ENCODE results near the gene DMRTA1.
"Not testable (repeated sequence)": the region's sequence is repeated elsewhere in the genome, so short reads cannot be mapped to it uniquely, and the experiment has no call there.

DMRTA1 gene, protein sequence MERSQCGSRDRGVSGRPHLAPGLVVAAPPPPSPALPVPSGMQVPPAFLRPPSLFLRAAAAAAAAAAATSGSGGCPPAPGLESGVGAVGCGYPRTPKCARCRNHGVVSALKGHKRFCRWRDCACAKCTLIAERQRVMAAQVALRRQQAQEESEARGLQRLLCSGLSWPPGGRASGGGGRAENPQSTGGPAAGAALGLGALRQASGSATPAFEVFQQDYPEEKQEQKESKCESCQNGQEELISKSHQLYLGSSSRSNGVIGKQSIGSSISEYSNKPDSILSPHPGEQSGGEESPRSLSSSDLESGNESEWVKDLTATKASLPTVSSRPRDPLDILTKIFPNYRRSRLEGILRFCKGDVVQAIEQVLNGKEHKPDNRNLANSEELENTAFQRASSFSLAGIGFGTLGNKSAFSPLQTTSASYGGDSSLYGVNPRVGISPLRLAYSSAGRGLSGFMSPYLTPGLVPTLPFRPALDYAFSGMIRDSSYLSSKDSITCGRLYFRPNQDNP

GRCh38 chr9:22446589-22446949 is at the start of gene DMRTA1:
Gene DMRTA1 (plus strand): TSS chr9:22446824. CDS start chr9:22447066, 242 bp downstream.
- DNase-seq (ENCODE audit: low read depth), result no peak

- DNase-seq (ENCODE audit: low read depth), result no peak
Measured at GRCh38 chr9:22401671-22402070, 45.0 kb upstream of the DMRTA1 start.

DNA sequence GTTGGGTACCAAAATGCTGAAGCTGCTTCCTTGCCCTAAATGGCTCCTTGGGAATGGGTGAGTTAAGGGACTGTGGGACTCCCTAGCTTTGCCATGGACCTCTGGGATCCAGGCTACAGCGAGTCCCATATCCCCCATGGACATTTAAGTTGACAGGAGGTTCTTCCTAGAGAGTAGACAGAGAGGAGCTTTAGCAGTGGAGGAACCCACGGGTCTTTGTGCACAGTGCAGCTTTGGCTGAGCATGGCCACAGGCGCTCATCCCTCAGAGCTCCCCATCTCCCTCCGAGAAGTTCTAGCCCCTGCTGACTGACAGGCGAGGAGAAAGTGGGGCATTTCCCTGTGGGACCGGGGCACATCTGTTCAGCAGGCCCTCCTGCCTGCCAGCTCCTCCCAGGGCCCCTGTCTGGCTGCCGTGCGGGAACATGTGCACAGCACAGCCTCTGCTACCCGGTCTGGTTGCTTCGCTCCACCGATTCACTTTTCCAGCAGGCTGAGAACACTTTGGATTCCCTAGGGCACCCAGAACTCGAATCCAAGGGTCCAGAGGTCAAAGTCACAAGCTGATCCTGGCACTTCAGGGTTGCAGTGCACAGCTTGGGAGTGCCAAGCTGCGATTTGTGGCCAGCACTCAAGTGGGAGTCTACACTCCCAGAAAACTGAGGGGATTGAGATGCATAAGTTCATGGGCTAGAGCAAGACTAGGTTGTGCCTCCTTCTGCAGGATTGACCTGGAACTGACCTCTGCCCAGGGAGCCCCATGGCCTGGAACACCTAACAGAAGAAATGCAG is 40.6 kb upstream of the DMRTA1 start:
- no peak for DNase-seq (ENCODE audit: low read depth)

GRCh38 chr9:22413884-22414283 is 32.7 kb upstream of the DMRTA1 start:
- DNase-seq (ENCODE audit: low read depth), result no peak

GRCh38 chr9:22415941-22416691 is 30.5 kb upstream of the DMRTA1 start:
- no peak for DNase-seq (ENCODE audit: low read depth)

- no peak for DNase-seq (ENCODE audit: low read depth)
Measured at GRCh38 chr9:22416692-22417060, 29.9 kb upstream of the DMRTA1 start.

GRCh38 chr9:22423566-22423965 is 23.1 kb upstream of the DMRTA1 start:
- no peak for DNase-seq (ENCODE audit: low read depth)

DNA sequence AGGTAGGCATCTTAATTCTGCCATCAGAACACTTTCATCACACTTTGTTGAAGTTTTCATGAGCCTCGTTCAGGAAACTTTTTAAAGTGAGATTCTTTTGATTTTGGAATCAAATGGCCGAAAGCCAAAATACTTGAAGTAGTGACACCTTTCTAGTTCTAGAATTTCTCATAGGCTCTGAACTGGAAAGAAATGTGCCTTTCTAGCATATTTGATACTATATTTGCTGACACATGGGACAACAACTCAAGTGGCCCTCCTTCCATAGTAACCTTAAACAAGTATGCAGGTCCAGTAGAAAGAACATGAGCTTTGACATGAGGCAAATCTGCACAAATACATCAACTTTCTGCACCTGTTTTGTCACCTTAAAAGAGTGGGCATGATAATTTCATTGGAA is 22.0 kb upstream of the DMRTA1 start:
- DNase-seq (ENCODE audit: low read depth), result no peak

- DNase-seq (ENCODE audit: low read depth), result no peak
Measured at GRCh38 chr9:22425551-22425950, 21.1 kb upstream of the DMRTA1 start.

DNA sequence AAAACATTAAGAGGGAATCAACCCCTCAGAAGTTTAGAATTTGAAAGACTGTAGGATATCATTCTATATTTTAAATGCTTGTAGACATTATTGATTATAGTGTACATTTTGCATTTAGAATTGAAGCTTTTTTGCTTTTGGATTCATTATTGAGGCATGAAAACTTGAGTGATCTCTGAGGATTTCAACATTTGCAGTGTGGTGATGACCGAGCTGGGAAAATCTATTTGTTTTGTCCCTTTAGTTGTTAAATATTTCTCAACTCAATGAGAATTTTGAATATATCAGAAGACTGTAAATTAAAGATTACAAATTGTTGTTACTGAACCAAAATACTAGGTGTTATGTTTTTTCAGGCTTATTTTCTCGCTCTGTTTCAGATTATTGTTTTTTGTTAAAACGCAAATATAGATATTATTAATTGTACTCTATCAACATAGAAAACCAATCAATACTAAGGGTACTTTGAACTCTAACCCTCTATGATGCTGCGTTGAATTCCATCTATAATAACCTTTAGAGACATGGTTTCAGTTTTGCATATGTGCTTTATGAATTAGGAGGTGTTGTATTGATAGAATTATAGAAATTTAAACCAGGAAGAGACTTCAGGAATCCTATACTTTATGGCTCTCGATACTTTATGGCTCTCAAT is 19.3 kb upstream of the DMRTA1 start:
- DNase-seq (ENCODE audit: low read depth), result no peak

GRCh38 chr9:22433691-22434090 is 12.9 kb upstream of the DMRTA1 start:
- no peak for DNase-seq (ENCODE audit: low read depth)

DNA sequence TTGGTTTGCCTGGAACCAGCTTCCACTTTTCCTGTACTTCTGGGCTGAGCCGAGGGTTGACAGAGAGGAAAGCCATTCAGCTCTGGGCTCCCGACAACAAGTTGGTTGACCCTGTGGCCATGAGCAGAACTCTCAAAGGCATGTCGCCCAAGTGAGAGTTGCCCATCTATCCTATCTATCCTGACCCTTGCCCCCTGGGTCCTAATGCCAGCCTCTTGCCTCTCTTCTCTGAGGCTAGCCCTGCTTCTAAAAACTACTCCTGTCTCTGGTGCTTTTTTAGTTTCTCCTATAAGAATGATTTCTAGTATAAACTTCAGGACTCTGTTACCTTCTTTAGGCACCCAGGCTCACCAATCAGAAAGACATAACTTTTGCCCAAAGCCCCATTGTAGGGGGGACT is 11.4 kb upstream of the DMRTA1 start:
- not testable (repeated sequence) for DNase-seq (ENCODE audit: low read depth)

DNA sequence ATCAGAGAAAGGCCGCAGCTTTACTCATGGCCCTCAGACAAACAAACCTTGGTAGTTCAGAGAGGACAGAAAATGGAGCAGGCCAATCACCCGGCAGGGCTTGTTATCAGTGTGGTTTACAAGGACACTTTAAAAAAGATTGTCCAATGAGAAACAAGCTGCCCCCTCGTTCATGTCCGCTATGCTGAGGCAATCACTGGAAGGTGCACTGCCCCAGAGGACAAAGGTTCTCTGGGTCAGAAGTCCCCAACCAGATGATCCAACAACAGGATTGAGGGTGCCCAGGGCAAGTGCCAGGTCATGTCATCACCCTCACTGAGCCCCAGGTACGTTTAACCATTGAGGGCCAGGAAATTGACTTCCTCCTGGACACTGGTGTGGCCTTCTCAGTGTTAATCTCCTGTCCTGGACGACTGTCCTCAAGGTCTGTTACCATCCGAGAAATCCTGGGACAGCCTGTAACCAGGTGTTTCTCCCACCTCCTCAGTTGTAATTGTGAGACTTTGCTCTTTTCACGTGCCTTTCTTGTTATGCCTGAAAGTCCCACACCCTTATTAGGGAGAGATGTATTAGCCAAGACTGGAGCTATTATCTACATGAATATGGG is 9.1 kb upstream of the DMRTA1 start:
- DNase-seq (ENCODE audit: low read depth), result not testable (repeated sequence)

DNA sequence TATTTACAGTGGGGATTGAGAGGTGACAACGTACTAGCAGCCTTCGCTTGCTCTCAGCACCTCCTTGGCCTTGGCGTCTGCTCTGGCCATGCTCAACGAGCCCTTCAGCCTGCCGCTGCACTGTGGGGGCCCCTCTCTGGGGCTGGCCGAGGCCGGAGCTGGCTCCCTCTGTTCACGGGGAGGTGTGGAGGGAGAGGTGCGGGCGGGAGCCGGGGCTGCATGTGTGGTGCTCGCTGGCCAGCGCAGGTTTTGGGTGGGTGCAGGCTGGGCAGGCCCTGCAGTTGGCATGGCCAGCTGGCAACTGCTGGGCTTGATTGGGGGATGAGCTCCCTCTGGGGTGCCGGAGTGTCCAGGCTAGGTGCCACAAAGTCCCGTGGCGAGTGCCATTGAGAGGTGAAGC is 5.8 kb upstream of the DMRTA1 start:
- DNase-seq (ENCODE audit: low read depth), result no peak

- DNase-seq (ENCODE audit: low read depth), result peak; percentile 26
Measured at GRCh38 chr9:22446950-22447617, 460 bp downstream of the DMRTA1 start.

DNA sequence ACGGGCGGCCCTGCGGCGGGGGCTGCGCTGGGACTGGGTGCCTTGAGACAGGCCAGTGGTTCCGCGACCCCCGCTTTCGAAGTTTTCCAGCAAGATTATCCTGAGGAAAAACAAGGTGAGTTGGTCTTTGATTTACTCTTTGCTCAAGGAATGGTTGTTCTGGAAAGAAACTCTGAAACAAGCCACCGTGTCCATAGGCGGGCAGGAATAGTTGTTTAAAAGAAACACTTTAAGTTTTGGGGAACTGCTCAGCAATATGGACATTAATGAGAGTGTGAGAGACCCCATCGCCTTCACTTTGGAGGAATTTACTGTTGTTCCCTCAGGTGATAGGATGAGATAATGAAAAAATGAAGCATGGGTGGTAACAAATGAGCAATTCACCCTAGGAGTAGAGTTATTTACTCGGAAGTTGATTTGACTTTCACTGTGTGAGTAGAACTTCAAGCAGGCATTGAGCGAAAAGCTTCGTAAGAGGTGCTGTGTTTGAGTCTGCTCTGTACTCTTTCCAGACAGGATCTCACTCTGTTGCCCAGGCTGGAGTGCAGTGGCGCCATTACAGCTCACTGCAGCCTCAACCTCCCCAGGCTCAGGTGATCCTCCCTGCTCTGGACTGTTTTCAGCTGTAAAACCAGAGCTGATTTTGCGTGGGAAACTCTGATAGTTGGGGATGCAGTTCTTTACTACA is 1.1 kb downstream of the DMRTA1 start:
- no peak for DNase-seq (ENCODE audit: low read depth)

DNA sequence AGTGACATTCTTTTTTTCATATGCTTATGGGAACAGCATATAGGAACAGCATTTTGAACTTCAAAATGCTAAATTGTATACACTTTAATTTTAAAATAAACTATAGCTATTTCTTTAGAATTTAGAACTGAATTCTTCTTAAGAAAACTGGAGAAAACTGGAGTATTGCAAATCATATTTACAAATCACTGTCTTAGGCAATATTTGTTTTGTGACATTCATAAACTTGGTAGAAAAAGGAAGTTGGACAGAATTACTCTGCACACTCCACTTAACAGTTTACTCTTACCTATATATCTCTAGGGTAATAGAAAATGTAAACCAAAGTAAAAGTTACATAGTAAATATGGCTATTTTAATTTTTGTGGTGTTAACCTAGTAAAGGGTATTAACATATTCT is 3.1 kb downstream of the DMRTA1 start:
- DNase-seq (ENCODE audit: low read depth), result no peak

DNA sequence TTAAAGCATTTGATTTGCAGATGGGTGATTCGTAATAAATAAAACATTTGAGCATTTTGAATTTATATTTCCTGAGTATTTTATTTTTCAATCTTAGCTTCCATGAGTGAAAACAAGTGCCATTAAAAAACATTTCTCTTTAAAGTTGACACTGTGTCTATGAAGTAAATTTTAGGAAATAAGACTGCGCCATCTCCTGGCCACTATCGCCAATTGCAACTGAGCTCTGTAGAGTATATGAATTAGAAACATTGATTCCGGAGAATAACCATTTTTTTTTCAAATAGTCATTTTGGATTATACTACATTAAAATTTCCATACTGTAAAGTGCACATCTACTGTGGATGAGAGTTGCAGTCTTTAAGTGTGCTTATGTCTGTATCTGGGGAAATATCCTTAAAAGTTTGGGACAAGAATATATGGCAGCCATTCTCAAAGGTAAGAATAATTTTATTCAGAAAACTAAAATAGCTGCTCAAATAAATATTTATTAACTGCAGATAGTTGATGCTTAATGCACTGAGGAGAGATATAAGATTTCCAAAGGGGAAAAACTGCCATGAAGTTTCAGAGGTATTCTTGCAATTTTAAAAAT is 5.9 kb downstream of the DMRTA1 start:
- DNase-seq (ENCODE audit: low read depth), result peak; percentile 19

DNA sequence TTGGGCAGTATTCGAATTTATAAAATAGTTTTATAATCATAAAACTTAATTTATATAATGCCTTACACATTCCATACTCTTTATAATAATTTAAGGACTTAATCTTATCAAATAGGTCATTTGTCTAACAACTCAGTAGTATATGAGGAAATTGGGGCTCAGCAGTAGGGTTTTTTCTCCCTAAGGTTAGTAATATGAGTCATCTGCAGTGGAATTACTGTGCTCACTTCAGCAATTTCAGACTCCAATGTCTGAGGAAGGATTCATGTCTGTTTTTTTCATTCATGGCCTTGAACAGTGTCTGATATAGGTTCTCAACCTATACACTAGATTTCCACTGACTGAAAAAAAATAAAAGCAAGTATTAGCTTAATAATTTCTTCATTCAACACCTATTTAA is 7.4 kb downstream of the DMRTA1 start:
- no peak for DNase-seq (ENCODE audit: low read depth)

DNA sequence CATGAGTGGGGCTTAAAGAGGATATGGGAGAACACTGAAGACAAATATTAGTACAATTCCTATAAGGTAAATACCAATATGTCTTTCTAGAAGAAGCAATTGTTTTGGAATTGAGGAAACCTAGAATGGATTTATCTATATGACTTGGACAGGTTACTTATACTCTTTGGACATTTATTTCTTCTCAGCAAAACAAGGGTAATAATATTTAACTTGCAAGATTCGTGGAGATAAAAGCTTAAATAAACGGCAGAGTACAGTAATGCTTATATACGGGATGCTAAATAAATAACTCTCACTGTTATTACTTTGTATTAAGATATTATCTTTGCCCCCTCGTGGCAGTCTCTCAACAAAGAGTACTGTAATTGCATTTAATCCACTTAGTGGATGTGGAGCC is 8.6 kb downstream of the DMRTA1 start:
- DNase-seq (ENCODE audit: low read depth), result no peak
